Retinal pigment epithelial cell (primary cell): ENCODE results near the gene LIPC.

ENCODE experiments used
- DNase-seq: peaks from one replicate; pipeline ENCODE4 v3.0.0-alpha.2; 2010; ENCODE audit warnings: low read depth
- H3K4me3 ChIP-seq: 2 replicates; pipeline ENCODE4 v1.5.1; 2011; ENCODE audit warnings: mild to moderate bottlenecking, low read length, control low read depth, moderate library complexity
- TF ChIP-seq, protein P1 (sequence below): conservative IDR thresholded peaks from 2 replicates; pipeline ENCODE4 v1.5.1; 2011; ENCODE audit warnings: low read depth, low read length, control low read depth, inconsistent platforms

The LIPC gene

DNA sequence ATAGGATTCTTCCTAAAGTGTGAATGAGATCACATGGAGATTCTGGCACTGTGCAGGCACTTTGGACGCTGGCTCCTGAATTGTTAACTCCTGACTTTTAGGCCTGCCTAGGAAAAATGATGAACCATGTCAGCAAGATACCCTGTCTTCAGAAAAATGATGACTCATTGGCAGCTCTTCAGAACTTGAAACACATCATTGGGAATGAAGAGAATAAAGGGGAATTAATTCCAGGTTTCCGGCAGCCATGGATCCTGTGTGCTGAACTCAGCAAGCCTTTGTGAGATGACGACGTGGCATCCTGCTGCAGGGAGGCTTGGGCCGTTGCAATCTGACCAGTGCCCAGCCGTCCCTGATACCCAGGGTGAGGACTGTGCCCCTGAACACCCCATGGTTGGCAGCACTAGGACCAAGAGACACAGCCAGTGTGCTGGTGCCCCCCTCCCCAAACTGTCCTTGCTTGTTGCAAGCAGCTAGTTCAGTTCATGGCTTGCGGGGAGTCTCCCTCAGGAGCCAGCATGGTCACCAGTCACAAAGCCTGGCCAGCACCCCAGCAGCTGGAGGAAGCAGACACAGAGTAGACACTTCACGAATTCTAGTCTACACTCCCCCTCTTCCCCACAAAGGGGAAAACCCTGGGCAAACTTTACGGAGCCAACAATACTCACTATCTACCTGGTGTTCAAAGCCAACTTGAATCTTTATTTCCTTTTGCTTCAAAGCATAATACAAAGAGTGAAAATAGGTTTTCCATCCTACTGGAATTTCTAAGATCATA lies 7.8 kb upstream of the LIPC start:
- DNase-seq = no peak
- no peak overlapping the region for H3K4me3 ChIP-seq
- TF ChIP-seq, protein P1, sequence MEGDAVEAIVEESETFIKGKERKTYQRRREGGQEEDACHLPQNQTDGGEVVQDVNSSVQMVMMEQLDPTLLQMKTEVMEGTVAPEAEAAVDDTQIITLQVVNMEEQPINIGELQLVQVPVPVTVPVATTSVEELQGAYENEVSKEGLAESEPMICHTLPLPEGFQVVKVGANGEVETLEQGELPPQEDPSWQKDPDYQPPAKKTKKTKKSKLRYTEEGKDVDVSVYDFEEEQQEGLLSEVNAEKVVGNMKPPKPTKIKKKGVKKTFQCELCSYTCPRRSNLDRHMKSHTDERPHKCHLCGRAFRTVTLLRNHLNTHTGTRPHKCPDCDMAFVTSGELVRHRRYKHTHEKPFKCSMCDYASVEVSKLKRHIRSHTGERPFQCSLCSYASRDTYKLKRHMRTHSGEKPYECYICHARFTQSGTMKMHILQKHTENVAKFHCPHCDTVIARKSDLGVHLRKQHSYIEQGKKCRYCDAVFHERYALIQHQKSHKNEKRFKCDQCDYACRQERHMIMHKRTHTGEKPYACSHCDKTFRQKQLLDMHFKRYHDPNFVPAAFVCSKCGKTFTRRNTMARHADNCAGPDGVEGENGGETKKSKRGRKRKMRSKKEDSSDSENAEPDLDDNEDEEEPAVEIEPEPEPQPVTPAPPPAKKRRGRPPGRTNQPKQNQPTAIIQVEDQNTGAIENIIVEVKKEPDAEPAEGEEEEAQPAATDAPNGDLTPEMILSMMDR = no peak

DNA sequence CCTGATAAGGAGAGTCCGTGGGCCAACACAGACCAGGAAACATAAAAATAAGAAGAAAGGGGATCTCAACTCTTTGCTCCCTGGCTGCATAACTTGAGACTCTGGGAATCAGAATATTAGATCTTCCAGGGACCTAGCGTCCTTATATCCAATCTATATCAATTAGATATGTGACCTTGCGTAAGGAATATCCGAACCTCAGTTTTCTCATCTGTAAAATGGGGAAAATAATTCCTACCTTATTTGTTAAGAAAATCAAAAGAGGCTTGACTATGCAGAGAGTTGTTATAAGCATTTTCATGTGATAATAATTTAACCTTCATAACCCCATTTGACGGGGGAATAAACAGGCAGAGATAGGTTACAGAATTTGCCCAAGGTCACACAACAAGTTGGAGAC lies 7.1 kb upstream of the LIPC start:
- no peak overlapping the region for H3K4me3 ChIP-seq
- DNase-seq = no peak
- TF ChIP-seq, protein P1 = no peak

DNA sequence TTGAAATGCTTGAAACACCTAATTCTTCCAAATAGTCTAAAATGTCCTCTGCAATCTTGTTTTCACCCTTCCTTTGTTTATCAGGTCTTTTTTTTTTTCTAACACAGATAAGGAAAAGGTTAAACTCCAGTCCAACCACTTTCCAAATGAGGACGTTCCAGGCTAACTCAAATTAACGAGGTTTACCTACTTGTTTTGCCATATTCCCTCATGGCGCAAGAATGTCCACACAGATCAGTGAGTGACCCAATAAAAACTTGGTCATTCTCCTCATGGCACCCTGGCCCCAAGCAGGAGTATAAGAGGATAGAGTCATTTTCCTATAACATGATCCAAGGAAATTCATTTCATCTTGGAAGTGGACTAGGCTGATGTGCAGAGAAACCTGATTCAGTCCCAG lies 6.6 kb upstream of the LIPC start:
- H3K4me3 ChIP-seq = no peak overlapping the region
- no peak for DNase-seq
- TF ChIP-seq, protein P1 = no peak

DNA sequence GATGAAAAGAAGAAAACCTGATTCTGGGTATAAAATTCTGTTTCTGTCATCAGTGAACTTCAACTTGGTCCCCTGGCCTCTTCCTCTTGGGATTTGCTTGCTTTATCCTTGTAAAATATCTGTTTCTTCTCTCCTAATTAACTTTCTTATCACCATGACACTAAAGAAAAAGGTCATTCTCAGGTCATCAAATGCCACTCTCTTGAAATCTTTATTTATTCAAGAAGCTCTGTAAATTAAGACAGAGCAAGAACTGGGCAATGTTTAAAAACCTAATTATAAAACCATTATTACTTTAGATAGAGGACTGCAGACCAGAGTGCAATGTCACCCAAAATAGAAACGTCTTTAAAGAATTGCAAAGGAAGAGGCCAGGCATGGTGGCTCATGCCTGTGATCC lies 6.0 kb upstream of the LIPC start:
- no peak overlapping the region for H3K4me3 ChIP-seq
- TF ChIP-seq, protein P1 = no peak
- no peak for DNase-seq

DNA sequence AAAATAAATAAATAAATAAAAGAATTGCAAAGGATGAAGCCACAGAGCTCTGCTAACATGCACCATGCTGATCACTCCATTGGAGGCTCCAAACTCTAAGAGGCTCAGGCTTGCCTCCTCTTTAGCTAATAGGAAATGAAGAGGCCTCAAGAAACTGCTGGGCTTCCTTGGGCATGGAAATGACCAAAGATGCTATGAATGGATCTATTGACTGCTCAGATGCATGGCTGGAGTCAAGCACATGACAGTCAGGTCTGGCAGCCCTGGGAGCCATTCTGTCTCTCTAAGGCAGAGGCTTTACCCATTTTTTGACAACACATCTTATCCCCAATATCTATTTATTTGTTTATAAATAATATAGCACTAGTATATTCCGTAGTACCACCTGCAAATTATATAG lies 5.3 kb upstream of the LIPC start:
- TF ChIP-seq, protein P1 = no peak
- DNase-seq = no peak
- H3K4me3 ChIP-seq = no peak overlapping the region

DNA sequence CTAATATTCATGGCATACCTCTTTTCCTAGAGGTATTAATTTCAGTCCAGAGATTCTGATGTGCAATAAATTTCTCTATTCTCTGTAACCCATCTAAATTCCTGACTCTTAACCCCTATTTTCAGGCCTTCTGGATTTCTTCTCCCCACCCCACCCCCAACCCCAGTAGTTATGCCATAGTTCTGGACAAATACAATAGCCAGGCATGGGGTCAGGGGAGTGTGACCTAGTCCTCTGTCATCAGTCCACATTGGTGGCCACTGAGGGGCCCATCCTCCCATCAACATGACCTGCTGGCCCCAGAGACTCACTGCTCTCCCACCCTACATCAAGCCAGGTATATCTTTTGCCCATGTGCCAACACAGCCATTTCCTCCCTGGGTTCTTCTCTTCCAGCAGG lies 3.8 kb upstream of the LIPC start:
- TF ChIP-seq, protein P1 = no peak
- no peak for DNase-seq
- H3K4me3 ChIP-seq = no peak overlapping the region

DNA sequence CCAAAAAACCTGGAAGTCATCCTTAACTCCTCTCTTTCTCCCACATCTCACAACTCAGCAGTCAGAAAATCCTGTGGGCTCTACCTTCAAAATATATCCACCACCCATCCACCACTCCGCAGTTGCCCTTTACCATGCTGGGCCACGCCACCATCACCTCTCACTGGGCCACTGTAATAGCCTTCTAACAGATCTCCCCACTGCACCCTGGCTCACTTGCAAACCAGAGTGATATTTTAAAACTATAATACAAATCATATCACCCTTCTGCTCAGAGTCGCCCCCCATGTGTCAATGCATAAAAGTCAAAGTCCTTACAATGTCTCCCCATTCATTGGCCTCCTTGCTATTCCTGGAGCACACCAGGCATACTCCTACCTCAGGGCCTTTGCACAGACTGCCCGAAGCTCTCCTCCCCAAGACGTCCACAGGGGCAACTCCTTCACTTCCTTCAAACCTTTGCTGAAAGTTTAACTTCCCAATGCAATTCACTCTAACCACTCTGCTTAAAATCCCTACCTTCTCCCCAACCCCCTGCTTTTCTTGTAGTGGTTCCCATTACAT lies 1.5 kb upstream of the LIPC start:
- TF ChIP-seq, protein P1 = no peak
- no peak for DNase-seq
- H3K4me3 ChIP-seq = no peak overlapping the region
